HG02759 (cell line): ENCODE measurements around the gene CELSR1.

Source experiments
- ATAC-seq: cut with Tn5 transposase; IDR thresholded peaks from one replicate; pipeline ENCODE4 v1.9.1; 2021; ENCODE audit warnings: mild to moderate bottlenecking, moderate library complexity; ENCODE audit not compliant: unreplicated experiment

CELSR1 gene

DNA sequence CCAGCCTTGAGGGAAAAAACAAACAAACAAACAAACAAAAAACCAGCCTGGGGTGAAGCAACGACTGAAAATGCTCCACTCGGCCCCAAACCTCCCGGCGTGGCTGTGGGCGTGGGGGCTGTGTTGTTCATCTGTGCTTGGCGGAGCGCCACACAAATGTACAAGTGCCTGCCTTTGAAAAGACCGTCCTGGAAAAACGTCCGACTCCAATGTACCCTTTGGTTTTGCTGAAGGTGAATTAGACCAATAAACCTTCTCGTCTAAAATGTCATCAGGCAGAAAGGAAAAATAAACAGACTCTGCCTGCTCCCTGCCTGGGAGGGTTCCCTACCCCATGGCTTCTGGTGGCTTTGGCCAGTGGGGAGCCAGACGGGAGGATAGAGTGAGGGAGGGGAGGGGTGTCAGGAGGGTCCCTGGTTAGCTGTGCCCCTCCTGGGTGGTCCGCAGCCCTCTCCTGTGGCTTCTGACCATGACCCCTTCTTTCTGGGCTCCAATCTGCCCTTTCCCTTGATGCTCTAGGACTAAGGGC lies 108.0 kb downstream of the CELSR1 start:
- ATAC-seq = no peak

DNA sequence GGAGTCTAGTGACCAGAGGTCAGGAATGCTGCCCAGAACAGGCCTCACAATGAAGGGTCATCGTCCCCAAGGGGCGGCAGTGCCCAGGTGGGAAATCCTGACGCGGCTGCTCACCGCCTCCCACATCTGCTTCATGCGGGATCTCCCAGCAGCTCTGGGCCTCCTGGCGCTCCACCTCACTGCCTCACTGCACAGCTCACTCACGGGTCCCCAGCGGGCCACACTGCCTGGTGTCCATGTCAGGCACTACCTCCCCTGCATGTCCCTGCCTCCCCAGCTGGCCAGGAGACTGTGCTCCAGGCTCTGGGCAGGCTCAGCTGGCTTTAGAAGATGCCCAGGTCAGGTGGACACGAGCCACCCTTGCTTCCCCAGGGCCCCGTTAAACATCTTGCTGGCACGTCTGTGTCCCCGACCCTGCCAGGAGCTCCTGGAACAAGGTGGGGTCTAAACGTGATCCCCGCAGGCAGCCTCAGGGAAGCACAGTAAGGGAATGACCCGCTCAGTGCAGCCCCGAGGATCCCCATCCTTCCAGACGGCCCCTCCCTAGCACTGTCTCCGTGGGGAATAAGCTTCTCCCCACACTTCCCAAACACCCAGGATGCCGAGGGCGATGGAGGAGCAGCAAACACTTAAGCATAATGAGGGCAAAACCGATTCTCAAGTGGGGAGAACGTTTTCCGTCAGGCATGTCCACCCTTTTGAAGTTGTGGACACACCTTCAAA lies 108.7 kb downstream of the CELSR1 start:
- ATAC-seq = no peak

- no peak for ATAC-seq
Observed at GRCh38 chr22:46428171-46428570, 109.2 kb downstream of the CELSR1 start.

GRCh38 chr22:46425016-46425415 lies 112.4 kb downstream of the CELSR1 start:
- ATAC-seq = no peak

DNA sequence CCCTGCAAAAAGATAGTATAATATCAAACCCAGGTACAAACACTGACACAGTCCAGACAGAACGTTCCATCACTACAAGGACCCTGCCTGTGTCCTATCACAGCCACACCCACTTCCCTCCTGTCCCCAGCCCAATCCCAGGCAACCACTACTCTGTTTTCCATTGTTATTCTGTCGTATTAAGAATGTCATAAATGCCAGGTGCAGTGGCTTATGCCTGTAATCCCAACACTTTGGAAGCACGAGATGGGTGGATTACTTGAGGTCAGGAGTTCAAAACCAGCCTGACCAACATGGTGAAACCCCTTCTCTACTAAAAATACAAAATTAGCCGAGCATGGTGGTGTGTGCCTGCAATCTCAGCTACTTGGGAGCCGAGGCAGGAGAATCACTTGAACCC lies 112.9 kb downstream of the CELSR1 start:
- ATAC-seq = no peak

GRCh38 chr22:46422896-46423295 lies 114.5 kb downstream of the CELSR1 start:
- ATAC-seq = no peak

- ATAC-seq = no peak
Observed at GRCh38 chr22:46421267-46421666, 116.2 kb downstream of the CELSR1 start.

- no peak for ATAC-seq
Observed at GRCh38 chr22:46419754-46420571, 117.5 kb downstream of the CELSR1 start.

- ATAC-seq = no peak
Observed at GRCh38 chr22:46418827-46419226, 118.6 kb downstream of the CELSR1 start.

DNA sequence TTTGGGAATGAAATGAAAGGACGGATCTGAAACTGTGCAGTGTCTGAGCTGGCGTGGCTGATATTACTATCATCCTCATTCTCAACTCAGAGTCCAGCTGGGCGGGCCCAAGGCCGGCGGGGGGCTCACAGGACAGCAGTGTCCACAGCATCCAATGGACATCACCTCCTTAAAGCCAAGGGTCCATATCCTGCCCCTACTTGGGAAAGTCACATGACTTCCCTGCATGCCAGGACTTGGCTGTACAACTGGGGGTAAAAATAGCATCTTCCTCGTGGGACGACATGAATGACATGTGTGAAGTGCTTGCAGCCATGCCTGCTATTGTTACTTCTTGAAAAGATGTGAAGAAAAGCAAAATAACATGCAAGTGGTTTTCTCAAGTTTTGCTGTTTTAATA lies 119.7 kb downstream of the CELSR1 start:
- no peak for ATAC-seq

DNA sequence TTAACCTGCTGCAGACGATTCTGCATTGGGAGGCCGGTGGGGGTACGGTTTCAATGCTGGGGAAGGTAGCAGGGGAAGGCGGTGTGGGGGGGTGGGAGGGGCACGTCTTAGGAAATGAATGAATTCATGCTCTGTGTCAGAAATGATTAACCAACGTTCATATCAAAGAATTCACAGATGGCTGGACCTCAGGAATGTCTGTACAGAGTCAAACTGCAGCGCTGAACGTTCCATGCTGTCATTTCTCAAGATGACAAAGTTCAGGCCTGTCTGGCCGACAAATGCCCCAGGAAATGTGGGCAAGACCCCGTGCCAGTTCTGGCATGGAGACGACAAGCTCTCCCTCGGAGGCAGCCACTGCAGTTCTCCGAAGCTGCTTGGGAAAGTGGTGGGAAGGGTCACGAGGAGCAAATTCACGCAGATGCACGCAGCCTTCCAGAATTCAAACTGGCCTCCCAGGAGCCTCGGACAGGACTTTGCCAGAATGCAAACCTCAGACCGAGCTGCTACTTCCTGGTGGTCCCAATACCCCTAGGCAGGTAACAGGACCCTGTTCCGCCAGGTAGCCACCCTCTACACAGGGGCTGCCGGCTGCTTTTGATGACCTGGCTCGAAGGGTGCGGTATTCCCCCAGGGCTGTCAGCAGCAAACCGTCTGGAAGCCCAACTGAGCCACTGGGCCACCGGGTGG lies 120.4 kb downstream of the CELSR1 start:
- ATAC-seq = no peak

DNA sequence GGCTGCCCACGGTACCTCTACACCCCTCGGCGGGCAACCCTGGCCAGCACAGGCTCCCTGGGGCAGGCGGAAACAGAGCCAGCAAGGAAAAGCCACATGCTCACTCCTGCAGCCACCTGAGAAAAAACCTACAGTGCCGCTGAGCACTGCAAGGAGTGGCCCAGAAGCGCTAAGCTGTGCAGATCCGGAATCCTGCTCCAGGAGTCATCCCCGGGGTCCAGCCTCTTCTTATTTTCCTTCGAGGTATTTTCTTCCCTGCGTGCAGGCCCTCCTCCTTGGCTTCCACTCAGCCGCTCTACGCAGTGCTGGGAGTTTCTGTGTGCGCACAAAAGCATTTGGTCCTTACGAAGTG lies 120.9 kb downstream of the CELSR1 start:
- no peak for ATAC-seq

DNA sequence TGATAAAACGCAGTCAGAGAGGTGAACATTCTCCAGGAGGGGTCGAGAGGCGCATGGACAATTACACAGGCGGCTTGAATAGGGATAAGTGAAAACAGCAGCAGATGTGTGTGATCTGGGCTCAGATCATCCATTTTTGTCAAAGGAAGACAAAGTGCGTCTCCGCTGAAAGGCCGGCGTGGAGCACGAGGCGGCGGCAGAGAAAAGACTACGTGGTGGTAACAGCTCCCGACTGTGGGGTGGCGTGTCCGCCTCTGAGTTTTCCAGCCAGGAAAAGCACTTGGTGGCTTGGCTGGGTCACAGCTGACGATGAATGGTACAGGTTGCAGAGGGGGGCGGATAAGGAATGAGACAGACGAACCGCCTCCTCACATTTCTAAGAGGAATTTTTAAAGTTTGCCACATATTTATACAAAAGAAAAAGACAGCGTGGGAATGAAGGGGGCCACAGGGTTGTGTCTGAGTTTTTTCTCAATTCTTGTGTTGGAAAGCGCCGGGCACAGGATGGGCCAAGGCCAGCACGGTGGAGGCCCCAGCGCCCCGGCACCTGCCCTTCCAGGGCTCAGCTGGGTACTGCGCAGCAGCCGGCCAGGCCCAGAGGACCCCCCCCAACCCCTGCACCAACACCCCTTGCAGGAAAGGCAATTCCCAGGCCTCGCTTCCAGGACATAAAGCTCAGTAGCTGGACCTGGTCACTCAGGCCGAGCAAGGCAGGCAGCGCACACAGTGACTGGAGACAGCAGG lies 121.5 kb downstream of the CELSR1 start:
- no peak for ATAC-seq

DNA sequence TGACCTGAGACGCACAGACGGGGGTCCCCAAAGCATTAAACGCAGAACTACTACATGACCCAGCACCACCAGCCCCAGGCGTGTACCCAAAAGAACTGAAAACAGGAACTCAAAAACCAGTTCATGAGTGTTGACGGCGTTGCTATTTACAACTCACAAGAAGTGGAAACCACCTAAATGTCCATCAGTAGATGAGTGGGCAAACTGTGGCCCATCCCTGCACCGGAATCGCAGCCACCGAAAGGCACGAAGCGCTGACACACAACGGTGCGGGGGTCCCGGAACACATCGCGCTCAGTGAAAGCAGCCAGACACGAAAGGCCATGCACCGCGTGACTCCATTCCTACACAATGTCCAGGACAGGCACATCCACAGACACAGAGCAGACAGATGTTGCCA lies 122.7 kb downstream of the CELSR1 start:
- ATAC-seq = no peak

DNA sequence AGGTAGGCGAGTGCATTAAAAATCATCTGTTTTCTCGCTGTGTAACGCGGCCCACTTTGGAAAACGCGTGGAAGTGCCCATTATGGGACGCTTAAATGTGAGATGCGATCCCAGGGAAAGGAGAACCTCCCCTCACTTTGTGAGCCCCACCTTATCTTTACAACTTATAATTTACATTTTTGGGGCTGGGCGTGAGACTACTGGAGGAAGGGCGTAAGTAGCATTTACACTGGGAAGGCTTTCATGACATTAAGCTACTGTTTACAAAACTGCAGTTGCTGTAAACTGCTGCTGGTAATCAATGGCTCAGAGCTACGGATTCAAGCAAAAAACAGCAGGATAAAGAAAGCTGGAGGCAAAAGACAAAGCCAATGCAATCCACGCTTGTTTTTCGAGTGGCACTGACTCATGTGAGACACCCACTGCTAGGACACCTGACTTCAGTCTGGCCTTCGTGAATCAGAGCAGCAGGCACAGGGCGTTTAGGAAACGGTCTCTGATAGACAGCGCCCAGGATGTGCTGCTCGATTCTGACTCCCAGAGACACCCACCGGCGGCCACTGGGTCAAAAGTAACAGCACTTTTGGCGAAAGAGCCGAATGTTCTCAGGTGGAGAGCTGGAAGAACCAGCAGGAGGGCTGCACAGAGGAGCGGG lies 123.6 kb downstream of the CELSR1 start:
- ATAC-seq = no peak

DNA sequence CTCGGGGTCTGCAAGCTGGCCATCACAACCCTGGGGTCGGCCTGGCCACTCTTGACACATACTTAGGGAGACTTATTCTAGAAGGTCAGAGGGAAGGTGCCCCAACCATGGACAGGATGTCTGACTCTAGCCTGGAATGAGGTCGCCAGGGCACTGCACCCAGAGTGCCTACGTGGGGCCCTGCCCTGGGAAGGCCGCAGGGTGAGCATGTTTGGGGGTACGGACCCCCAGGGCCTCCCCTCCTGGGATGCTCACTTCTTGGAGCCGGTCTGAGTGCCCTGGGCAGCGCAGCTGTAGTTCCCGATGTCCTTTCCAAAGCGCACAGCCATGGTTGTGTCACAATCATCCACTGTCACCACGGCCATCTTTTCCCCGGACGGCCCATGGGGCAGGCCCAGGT lies 126.1 kb downstream of the CELSR1 start:
- ATAC-seq = no peak

DNA sequence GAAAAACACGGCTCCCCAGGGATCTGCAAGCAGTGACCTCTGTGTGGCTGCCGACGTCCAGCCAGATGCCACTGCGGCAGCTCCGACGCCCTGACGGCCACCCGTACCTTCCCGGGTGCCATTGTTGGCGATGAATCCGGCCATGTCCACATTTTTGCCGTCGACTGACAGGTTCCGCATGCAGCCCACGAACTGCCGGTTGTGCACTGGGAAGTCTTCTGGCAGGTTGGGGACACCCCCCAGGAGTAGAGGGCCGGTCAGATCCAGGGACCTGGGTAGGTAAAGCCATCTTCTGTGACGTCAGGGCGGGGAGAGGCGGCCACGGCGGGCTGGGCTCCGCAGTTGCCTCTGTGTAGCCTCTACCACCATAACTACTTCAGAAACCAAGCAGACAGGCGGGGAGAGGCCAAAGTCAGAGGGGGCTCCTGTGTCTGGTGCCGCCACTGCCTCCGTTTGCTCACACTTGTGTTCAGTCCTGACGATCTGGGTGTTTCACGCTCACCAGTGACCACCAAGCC lies 127.1 kb downstream of the CELSR1 start:
- ATAC-seq = no peak

- no peak for ATAC-seq
Observed at GRCh38 chr22:46409631-46410210, 127.7 kb downstream of the CELSR1 start.

GRCh38 chr22:46408568-46409506 lies 128.6 kb downstream of the CELSR1 start:
- ATAC-seq = no peak
